ENCODE results near the gene BHLHE40.

Gene BHLHE40

DNA sequence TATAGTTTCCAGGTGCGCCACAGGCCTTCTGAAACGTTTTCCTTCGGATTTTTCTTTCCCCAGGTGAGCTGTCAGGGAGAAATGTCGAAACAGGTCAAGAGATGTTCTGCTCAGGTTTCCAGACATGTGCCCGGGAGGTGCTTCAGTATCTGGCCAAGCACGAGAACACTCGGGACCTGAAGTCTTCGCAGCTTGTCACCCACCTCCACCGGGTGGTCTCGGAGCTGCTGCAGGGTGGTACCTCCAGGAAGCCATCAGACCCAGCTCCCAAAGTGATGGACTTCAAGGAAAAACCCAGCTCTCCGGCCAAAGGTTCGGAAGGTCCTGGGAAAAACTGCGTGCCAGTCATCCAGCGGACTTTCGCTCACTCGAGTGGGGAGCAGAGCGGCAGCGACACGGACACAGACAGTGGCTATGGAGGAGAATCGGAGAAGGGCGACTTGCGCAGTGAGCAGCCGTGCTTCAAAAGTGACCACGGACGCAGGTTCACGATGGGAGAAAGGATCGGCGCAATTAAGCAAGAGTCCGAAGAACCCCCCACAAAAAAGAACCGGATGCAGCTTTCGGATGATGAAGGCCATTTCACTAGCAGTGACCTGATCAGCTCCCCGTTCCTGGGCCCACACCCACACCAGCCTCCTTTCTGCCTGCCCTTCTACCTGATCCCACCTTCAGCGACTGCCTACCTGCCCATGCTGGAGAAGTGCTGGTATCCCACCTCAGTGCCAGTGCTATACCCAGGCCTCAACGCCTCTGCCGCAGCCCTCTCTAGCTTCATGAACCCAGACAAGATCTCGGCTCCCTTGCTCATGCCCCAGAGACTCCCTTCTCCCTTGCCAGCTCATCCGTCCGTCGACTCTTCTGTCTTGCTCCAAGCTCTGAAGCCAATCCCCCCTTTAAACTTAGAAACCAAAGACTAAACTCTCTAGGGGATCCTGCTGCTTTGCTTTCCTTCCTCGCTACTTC, 3.8 kb downstream of the BHLHE40 start:
- DNase-seq (ENCODE audit: extremely low spot score, insufficient read length, low read depth) (no peak), FAIRE-seq (no peak)

DNA sequence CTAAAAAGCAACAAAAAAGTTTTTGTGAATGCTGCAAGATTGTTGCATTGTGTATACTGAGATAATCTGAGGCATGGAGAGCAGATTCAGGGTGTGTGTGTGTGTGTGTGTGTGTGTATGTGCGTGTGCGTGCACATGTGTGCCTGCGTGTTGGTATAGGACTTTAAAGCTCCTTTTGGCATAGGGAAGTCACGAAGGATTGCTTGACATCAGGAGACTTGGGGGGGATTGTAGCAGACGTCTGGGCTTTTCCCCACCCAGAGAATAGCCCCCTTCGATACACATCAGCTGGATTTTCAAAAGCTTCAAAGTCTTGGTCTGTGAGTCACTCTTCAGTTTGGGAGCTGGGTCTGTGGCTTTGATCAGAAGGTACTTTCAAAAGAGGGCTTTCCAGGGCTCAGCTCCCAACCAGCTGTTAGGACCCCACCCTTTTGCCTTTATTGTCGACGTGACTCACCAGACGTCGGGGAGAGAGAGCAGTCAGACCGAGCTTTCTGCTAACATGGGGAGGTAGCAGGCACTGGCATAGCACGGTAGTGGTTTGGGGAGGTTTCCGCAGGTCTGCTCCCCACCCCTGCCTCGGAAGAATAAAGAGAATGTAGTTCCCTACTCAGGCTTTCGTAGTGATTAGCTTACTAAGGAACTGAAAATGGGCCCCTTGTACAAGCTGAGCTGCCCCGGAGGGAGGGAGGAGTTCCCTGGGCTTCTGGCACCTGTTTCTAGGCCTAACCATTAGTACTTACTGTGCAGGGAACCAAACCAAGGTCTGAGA, 4.7 kb downstream of the BHLHE40 start:
- DNase-seq (ENCODE audit: extremely low spot score, insufficient read length, low read depth), result no peak
- FAIRE-seq, result peak; percentile 83

DNA sequence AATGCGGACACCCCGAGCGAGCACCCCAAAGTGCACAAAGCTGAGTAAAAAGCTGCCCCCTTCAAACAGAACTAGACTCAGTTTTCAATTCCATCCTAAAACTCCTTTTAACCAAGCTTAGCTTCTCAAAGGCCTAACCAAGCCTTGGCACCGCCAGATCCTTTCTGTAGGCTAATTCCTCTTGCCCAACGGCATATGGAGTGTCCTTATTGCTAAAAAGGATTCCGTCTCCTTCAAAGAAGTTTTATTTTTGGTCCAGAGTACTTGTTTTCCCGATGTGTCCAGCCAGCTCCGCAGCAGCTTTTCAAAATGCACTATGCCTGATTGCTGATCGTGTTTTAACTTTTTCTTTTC, 5.3 kb downstream of the BHLHE40 start:
- DNase-seq (ENCODE audit: extremely low spot score, insufficient read length, low read depth) (no peak), FAIRE-seq (no peak)

DNA sequence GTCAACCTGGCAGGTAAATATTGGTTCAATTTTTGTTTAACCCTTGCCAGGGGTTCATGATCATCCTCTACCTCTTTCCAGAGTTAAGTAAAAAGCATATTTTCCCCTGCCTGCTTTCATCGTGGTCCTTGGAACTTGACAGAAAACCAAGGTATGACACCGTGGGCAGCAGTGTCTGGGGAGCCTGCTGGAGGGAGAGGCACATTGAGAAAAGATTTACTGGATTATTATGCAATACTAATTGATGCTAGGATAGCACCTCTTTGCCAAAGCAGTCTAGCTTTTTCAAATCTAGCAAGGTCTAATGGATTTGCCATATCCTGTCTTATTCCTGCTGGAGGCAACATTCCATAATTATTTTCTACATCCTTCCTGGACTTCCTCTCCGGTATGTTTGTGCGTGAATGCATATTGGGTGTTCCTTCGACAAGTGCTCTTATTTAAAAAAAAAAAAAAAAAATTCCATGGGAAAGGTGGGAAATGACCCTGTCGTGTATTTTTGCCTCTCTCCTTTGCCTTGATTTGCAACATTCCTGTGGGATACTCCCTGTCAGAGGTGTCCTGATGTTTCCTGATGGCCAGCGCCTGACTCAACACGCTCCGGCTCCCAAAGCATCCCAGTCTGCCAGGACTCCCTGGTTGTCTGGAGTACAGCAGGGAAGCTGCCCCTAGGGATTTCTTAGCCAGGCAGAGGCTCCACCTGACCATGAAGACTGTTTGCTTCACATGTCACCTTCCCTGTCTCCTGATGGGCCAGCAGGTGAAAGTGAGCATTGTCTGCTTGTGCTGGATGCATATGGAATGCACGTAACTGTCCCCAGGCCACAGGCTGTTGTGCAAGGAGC, 6.3 kb downstream of the BHLHE40 start:
- DNase-seq (ENCODE audit: extremely low spot score, insufficient read length, low read depth), result no peak
- FAIRE-seq, result no peak

DNA sequence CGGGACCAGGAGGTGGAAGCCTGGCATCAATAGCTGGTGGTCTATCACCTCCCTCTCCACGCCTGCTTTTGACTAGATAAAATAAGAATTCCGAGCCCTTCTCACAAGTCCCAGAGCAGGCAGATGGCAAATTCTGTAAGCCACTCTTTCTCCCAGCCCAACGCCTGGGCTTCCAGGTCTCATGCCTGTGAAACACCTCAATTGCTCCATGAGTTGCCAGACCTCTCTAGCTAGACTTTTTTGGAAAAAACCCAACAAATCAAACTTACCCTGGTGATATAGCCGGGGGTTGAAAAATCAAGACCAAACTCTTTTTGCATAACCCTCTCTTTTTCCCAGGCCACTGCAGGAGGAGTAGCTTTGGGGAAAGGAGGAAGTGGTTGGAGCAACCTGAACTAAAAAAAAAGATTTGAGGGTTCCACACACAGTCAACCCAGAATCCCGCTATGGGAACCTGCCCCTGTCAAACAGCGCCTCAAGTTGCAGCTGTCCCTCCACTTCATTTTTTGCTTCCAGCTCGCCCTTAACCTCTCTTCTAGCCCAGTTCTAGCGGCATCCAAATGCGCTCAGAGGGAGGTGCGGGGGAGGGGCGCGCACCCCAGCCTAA, 7.0 kb downstream of the BHLHE40 start:
- FAIRE-seq (no peak), DNase-seq (ENCODE audit: extremely low spot score, insufficient read length, low read depth) (no peak)

DNA sequence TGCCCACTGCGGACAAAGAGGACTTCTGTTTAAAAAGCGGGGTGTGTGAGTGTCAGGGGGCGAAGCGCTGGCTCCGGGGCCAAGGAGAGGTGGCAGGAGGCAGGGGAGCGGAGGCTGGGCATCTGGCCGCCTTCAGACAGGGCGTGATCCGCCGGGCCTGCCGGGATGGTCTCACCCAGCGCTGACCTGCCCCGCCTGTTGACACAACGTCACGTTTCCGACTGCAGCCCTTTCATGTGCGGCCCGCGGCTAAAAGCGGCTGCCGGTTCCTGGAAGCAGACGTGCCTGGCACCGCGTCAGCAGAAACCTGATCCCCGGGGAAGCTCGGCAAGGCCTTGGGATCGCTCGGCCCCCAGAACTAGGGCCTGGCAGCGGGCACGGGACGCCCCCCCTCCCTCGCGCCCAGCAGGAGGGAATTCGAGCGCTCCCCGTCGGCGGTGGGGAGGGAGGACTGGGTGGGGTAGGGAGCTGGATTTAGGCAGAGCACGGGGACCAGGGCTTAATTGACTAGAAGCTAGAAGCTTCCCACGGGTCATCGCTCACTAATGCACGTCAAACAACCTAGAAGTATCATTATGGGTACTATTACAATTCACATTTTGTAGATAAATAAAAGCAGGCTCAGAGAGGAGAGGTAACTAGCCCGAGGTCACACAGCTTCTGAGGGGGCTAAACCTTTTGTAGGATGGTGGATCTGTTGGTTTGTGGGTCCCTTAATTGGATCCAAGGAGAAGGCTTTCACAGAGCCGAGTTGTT, 7.7 kb downstream of the BHLHE40 start:
- DNase-seq (ENCODE audit: extremely low spot score, insufficient read length, low read depth) (no peak), FAIRE-seq (peak; percentile 78)

DNA sequence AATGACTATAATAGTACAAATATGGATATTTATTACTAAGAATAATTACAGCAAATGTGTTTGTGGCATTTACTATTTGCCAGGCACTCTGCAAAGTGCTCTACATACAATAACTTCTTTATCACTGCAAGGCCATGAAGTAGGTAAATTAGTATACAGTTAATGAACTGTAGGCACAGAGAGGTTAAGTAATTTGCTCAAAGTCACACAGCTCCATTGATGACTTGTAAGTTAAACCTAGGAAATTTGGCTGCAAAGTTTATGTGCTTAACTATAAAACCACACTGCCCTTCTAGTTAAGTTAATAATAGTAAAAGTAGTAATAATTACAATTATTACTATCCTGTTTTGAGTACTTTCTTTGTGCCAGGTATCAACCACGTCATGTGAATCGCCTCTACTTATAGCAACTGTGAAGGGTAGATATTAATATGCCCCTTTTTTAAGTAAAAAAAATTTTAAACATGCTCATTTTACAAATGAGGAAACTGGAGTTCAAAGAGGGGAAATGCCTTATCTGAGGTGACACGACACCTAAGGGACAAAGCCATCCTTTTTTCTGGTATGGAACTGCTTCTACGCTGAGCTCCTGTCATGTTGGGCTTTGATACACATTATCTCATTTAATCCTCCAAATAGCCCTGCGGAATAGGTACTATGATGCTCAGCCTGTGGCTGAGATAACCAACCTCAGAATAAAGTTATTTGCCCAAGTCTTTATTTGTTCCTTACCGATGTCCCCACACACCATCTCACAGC, 8.5 kb downstream of the BHLHE40 start:
- no peak for DNase-seq (ENCODE audit: extremely low spot score, insufficient read length, low read depth)
- no peak for FAIRE-seq

DNA sequence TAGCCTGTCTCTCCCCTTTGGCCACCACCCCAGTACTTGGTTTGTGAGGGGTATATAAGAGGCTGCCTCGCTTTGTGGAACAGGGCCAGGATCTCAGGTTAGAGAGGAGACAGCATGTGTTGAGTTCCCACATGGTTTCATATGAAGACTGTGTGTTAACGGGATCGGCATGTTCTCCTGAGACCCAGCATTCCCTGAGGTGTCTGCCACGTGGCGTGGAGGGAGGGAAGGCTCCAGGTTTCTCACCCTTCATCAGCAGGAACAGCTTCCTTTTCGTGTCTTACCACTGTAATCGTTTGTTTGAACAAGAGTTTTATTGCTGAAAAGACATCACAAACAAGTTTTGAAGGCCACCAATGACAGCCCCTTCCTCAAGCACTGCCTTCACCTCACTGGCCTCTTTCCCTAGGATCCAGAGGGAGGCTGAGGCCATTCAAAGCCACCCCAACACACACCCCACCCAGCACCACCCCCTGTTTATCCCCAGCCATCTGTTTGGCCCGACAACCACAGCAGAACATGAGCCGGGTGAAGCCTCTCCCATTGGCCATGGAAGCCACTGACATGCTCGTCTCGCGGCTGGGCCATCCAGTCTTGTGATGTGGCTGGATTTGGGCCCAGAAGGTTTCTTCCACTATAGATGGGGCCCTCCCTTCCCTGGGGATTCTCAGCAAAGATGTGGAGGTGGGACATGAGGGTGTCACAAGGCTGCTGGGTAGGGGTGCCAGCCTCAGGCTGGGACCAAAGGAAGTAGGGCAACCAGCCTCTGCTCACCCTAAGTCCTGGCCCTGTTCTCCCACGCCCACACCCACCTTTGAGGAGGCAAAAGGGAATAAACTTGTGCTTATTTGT, 10.0 kb downstream of the BHLHE40 start:
- no peak for DNase-seq (ENCODE audit: extremely low spot score, insufficient read length, low read depth)
- FAIRE-seq, result no peak

DNA sequence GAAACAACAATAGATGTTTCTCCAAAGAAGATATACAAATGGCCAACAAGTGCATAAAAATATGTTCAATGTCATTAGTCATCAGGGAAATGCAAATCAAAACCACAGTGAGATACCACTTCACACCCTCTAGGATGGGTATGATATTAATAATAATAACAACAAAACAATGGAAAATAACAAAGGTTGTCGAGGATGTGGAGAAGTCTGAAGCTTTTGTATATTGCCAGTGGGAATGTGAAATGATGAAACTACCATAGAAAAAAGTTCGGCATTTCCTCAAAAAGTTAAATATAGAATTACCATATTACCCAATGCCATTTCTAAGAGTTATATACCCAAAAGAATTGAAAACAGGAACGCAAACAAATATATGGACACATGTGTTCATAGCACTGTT, 10.8 kb downstream of the BHLHE40 start:
- DNase-seq (ENCODE audit: extremely low spot score, insufficient read length, low read depth), result no peak
- FAIRE-seq, result no peak

DNA sequence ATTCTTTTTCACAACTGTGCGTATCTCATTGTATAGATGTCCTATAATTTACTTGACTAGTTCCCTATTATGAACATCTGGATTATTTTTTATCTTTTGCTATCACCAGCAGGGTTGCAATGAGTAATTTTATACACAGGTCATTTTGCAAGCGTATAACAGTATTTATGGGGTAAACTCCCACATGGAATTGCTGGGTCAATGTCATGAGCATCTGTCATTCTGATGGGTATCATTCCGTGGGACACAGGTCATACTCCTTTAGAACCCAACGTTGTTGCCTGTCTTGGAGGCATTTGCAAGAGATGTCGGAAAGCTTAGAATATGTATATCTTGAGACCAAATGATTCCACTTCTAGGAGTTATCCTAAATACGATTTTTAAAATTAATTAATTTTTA, 12.9 kb downstream of the BHLHE40 start:
- DNase-seq (ENCODE audit: extremely low spot score, insufficient read length, low read depth), result no peak
- no peak for FAIRE-seq

DNA sequence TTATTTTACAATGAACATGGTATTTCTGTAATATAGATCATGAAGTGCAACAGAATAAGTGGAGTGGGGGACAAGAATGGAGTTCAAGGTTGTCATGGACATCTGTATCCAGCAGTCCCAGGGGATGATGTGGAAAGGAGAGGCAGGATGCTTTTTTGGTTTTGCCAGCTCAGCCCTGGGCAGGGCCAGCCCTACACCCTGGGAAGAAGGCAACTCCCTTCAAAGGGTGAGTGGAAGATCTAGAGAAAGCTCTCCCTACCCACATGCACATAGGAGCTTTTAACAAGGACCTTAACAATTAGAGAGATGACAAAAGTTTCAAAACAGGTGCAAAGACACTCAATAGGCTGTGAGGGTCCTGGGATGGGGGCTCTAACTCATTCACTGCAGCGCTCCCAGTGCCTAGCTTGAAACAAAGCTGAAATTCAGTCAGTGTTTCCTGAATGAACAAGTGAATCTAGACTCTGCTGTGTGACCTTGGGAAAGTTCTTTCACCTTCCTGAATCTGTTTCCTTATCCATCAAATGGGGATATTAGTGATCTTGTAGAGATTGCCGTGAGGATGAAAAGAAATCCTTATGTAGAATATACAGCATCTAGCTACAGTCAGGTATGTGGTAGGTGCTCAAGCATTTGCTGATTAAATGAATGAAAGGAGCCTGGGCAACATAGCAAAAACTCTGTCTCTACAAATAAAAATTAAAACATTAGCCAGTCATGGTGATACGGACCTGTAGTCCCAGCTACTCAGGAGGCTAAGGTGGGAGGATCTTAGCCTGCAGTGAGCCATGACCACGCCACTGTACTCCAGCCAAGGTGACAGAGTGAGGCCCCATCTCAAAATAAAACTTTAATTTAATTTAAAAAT, 14.3 kb downstream of the BHLHE40 start:
- no peak for DNase-seq (ENCODE audit: extremely low spot score, insufficient read length, low read depth)
- no peak for FAIRE-seq

DNA sequence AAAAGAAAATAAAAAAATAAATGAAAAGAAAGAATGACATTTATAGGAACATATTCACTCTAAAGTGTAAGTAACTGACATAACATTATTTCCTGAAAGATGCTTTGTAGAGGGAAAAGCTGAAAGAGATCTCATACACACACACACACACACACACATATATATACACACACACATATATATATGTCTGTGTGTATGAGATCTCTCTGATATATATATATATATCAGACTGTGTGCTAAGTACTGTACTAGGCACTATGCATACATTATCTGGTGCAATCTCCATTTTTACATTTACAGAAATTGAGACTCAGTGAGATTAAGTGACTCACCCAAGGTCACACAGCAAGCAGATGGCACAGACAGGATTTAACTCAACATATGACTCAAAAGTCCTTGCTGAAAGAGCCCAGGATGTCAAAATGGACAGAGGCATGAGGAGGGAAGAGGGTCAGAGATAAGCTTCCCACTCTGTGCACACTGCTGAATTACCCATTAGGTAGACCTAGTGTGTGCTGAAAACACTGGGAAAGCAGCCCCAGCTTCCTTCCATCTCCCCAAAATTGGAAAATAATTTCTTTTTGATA, 15.0 kb downstream of the BHLHE40 start:
- FAIRE-seq, result no peak

DNA sequence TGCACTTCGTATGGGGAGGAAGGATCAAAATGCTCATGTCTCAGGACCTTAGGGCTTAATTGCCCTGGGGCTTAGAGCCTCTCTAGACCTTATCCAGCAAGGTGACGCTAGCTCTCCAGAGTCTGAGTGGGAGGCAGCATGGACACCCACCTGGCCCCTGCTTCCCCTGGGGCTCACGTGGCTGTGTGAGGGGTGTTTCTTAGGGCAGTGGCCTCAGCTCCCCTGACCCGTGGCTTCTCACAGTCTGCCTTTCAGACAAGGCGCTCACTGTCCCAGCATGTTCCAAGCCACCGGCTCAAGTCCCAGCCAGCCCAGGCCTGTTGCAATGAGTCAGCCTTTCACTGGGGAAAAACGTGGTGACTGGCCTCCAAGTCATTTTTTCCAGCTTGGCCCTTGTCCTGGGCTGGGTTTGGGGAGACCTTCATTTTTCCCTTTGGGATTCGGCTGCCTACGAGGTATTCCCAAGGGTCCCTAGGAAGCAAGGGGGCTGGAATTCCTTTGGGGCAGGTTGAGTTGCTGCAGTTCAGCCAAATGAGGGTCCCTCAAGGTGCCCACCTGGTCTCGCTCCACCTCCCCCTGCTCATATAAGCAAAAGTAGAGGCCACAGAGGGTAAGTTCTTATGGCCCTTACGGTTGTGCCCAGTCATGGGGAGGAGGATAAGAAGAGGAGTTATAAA, 15.7 kb downstream of the BHLHE40 start:
- no peak for DNase-seq (ENCODE audit: extremely low spot score, insufficient read length, low read depth)
- no peak for FAIRE-seq

More for the DNA sequence above, 15.0 kb downstream of the BHLHE40 start:
- DNase-seq (ENCODE audit: extremely low spot score, insufficient read length, low read depth), result no peak

DNA sequence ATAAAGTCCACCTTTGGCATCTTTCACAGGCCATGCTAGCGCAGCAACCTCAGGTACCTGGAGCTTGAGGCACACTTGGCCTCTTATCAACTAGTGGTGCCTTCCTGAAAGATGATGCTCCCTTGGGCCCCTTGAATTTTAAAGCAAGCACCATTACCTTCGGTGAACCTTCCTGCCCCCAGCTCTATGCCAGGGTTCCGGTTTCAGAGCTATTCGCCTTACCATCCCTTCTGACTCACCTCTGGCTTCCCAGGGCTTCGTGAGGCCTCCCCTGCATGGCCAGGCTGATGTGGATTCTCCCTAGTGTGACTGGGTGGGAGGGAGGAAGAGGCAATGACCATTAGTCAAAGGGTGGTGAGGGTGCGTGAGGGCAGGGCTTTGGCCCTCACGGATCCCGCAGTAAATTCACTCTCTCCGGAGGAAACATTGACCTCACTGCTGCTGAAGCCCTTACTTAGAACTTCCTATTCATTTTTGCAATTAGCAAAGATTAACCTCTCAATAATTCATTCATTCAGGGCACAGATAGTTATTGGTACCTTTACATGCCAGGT, 16.3 kb downstream of the BHLHE40 start:
- no peak for DNase-seq (ENCODE audit: extremely low spot score, insufficient read length, low read depth)
- no peak for FAIRE-seq

DNA sequence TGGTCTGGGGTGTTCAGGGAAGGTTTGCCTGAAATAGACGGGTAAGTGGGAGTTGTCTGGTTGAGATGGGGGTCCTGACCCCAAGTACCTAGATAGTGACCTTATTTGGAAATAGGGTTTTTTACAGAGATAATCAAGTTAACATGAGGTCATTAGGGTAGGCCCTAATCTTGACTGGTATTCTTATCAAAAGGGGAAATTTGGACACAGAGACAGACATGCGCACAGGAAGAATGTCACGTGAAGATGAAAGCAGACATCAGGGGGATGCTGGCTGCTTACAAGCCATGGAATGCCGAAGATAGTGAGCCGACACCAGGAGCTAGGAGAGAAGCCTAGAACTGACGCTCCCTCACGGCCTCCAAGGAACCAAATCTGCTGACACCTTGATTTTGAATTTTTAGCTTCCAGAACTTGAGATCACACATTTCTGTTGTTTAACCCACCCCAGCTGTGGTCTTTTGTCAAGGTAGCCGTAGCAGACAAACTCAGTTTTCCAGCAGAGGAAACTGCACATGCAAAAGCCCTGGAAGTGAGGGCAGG, 17.1 kb downstream of the BHLHE40 start:
- no peak for DNase-seq (ENCODE audit: extremely low spot score, insufficient read length, low read depth)

More for the DNA sequence above, 17.1 kb downstream of the BHLHE40 start:
- FAIRE-seq, result no peak
